CD4-positive, alpha-beta T cell (primary cell): ENCODE results near the gene TMEM72. TPM values are rescaled to one million over a fixed set of nuclear protein-coding genes. Genes with fewer than 3 reads are reported as not detected.

ENCODE experiments used
- ATAC-seq: fragments of 200-7000 bp; cut with Tn5 transposase; one replicate; pipeline ENCODE4 v1.10.0; 2022; ENCODE audit warnings: mild to moderate bottlenecking; ENCODE audit not compliant: poor library complexity
- CTCF ChIA-PET: fragments of 350-600 bp; sonication (Branson Sonifier 250); formaldehyde crosslinking; loops from one replicate; lab custom pipeline; 2021; ENCODE audit warnings: antibody characterized with exemption, inconsistent platforms; lab: Charles Lee
- POLR2A ChIA-PET: fragments of 350-600 bp; sonication (Branson Sonifier 250); formaldehyde crosslinking; loops from one replicate; lab custom pipeline; 2021; ENCODE audit warnings: antibody characterized with exemption, inconsistent platforms; lab: Charles Lee
- DNase-seq, 14 experiments: peaks; one replicate each; pipeline ENCODE4 v3.0.0-alpha.2; 2013 to 2020; ENCODE audit warnings: mixed read lengths in 2 of 14
- H3K27ac ChIP-seq, 2 donors: one replicate each; pipeline versions ENCODE4 v1.5.1 to v1.7.0; 2013; ENCODE audit warnings: low read length in 2 of 2, low read depth in 1 of 2, mild to moderate bottlenecking in 1 of 2
- H3K27me3 ChIP-seq, 2 experiments: 1 replicate in 1 of 2; 2 replicates in 1 of 2; pipeline versions ENCODE4 v1.6.1 to v1.7.0; 2013; ENCODE audit warnings: low read length in 2 of 2, control low read depth in 1 of 2, mild to moderate bottlenecking in 1 of 2, moderate library complexity in 1 of 2; ENCODE audit not compliant: insufficient read depth in 2 of 2, control insufficient read depth in 1 of 2
- H3K36me3 ChIP-seq: one replicate; pipeline ENCODE4 v1.6.1; 2013; ENCODE audit warnings: low read length, control low read depth; ENCODE audit not compliant: insufficient read depth
- H3K4me1 ChIP-seq: one replicate; pipeline ENCODE4 v1.6.1; 2013; ENCODE audit warnings: low read length, control low read depth; ENCODE audit not compliant: insufficient read depth
- H3K4me3 ChIP-seq: one replicate; pipeline ENCODE4 v1.5.1; 2013; ENCODE audit warnings: mild to moderate bottlenecking, low read length, moderate library complexity
- H3K9me3 ChIP-seq, 2 experiments: 1 replicate in 1 of 2; 2 replicates in 1 of 2; pipeline versions ENCODE4 v1.6.1 to v1.7.0; 2013; ENCODE audit warnings: low read length in 2 of 2, mild to moderate bottlenecking in 2 of 2, control low read depth in 1 of 2, moderate library complexity in 1 of 2; ENCODE audit not compliant: control insufficient read depth in 1 of 2, insufficient read depth in 1 of 2
- H3K27ac Mint-ChIP-seq: one replicate; pipeline ENCODE4 v1.8.0; 2020; ENCODE audit warnings: mixed read lengths
- H3K27me3 Mint-ChIP-seq: one replicate; pipeline ENCODE4 v1.8.0; 2021; ENCODE audit warnings: mixed read lengths
- H3K36me3 Mint-ChIP-seq: one replicate; pipeline ENCODE4 v1.8.0; 2021; ENCODE audit warnings: low read depth, mixed read lengths
- H3K4me1 Mint-ChIP-seq: one replicate; pipeline ENCODE4 v1.8.0; 2021; ENCODE audit warnings: low read depth, mixed read lengths
- H3K4me3 Mint-ChIP-seq: one replicate; pipeline ENCODE4 v1.8.0; 2020; ENCODE audit warnings: mild to moderate bottlenecking, mixed read lengths
- H3K9me3 Mint-ChIP-seq: one replicate; pipeline ENCODE4 v1.8.0; 2020; ENCODE audit warnings: mixed read lengths
- intact Hi-C, 2 experiments: fragments of 100-400 bp; cut with DNase I in 1 of 2; cut with micrococcal nuclease in 1 of 2; formaldehyde crosslinking; loops; one replicate each; pipeline versions ENCODE4 v1.15.1 to v1.9.0; 2023 to 2025; cut with DNase I, micrococcal nuclease
- total RNA-seq, 174 experiments: library from RNA in 2 of 174; stranded (reverse) in 2 of 174; gene quantifications; one replicate each; pipeline ENCODE4 v1.2.3 and lab custom pipeline; 2021 to 2026
- TF ChIP-seq, protein P1 (sequence below): fragments of 200-600 bp; IDR thresholded peaks from one replicate; pipeline ENCODE4 v1.8.0; 2022; ENCODE audit warnings: antibody characterized with exemption, mild to moderate bottlenecking

The TMEM72 gene
- total RNA-seq, 2 experiments from 2014 or later: not detected

DNA sequence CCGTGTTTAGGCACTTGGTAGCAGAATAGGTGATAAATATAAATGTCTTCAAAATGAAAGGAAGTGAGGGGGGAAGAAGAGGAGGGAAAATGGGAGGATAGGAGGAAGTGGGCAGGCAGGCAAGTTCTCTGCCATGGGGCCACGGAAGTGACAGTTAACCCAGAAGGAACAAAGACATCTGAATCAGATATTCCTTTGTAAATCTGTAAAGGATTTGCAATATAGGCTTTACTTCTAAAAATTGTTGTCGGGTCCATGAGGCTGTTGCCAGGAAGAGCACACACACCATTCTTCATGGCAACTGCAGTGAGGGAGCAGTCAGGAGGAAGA, 24.8 kb downstream of the TMEM72 start:
- Mint-ChIP-seq H3K4me3 (no peak overlapping the region), H3K36me3 (no peaks in the 10 kb centered on the region), H3K27ac (no peak overlapping the region), H3K27me3 (peaks cover 8% of the 10 kb centered on the region), H3K9me3 (no peaks in the 10 kb centered on the region), H3K4me1 (peaks cover 5% of the 10 kb centered on the region)
- Histone ChIP-seq H3K4me1 (peaks cover 17% of the 10 kb centered on the region), H3K4me3 (no peak overlapping the region), H3K27ac (no peak overlapping the region), H3K27me3 (no peaks in the 10 kb centered on the region), H3K9me3 (no peaks in the 10 kb centered on the region), H3K36me3 (no peaks in the 10 kb centered on the region)
- intact Hi-C loops: no loop called here
- CTCF ChIA-PET: no interaction called here
- POLR2A ChIA-PET: no interaction called here
- no peak for ATAC-seq
- TF ChIP-seq, protein P1, sequence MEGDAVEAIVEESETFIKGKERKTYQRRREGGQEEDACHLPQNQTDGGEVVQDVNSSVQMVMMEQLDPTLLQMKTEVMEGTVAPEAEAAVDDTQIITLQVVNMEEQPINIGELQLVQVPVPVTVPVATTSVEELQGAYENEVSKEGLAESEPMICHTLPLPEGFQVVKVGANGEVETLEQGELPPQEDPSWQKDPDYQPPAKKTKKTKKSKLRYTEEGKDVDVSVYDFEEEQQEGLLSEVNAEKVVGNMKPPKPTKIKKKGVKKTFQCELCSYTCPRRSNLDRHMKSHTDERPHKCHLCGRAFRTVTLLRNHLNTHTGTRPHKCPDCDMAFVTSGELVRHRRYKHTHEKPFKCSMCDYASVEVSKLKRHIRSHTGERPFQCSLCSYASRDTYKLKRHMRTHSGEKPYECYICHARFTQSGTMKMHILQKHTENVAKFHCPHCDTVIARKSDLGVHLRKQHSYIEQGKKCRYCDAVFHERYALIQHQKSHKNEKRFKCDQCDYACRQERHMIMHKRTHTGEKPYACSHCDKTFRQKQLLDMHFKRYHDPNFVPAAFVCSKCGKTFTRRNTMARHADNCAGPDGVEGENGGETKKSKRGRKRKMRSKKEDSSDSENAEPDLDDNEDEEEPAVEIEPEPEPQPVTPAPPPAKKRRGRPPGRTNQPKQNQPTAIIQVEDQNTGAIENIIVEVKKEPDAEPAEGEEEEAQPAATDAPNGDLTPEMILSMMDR: no peak
- DNase-seq: no peak

DNA sequence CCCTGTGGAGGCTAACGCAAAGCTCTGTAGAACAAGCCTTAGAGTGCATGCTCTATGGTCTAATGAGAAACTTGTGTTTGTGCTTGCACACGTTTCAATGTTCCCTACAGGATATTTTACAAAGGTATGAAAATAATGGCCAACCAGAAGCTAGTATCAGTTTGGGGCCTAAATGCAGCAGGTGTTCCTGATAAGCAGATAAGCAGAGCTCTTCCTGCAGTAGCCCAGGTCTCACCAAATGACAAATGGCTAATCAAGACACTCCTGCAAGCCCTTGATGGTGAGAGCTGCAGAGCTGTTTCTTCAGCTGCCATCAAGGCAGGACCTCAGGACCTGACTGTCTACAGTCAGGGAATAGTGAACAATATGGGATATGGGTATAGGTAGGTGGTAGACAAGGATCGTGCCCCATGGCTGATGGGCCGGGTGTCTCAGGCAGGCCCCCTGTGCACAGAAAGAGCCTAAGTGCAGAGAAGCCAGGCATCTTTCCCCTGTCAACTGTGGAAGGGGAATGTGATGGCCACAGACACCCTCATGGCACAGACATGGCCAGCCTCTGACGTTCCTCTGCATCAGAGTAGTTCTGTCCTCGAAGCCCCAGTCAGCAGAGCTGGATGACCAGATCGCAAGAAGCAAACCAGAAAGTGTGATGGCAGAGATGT, 25.3 kb downstream of the TMEM72 start:
- intact Hi-C loops: no loop called here
- Histone ChIP-seq H3K27me3 (no peaks in the 10 kb centered on the region), H3K4me1 (peaks cover 17% of the 10 kb centered on the region)

DNA sequence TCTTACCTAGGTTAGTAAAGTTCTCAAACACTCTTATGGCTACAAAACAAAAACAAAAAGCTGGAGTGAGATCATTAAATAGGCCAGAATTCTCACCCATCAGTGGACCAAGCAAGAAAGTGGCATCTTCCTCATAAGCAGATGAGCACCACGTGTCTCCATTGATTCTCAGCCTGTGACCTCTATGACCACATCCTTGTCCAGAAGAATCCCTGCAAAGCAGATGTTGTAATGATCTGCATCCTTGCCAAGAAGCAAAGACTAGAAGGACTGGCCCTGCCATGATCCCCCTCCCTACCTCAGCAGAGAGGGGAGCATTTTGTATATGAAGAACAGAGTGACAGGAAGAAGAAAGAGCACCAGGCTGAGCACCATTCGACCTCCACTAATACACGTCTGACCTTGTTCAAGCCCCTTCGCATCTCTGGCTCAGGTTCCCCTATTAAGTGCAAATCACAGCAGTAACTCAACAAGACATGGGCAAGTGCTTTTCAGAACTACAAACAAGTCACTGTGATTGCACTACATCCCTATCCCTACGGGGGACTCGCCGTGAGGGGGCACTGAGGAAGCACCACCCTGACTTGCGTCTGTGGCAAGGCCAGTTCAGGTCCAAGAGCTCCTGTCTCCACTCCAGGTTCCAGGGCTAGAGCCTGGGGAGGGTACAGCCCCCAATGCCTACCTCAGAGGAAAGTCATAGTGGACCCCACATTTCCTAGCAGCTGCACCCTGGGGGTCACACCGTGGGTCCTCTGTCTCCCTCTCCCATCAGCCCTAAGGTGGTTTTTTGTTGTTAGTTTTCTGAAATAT, 26.3 kb downstream of the TMEM72 start:
- no peaks in the 10 kb centered on the region for H3K36me3 Mint-ChIP-seq
- Histone ChIP-seq H3K27me3 (no peaks in the 10 kb centered on the region), H3K36me3 (no peaks in the 10 kb centered on the region), H3K4me1 (peaks cover 17% of the 10 kb centered on the region), H3K27ac (no peak overlapping the region), H3K4me3 (no peak overlapping the region), H3K9me3 (no peaks in the 10 kb centered on the region)
- DNase-seq (no peak), ATAC-seq (no peak)
- POLR2A ChIA-PET: no interaction called here
- H3K27ac Mint-ChIP-seq: no peak overlapping the region
- peaks cover 20% of the 10 kb centered on the region for H3K27me3 Mint-ChIP-seq
- TF ChIP-seq, protein P1: no peak
- H3K4me1 Mint-ChIP-seq: peaks cover 5% of the 10 kb centered on the region
- no peak overlapping the region for H3K4me3 Mint-ChIP-seq
- CTCF ChIA-PET: no interaction called here
- no peaks in the 10 kb centered on the region for H3K9me3 Mint-ChIP-seq
- intact Hi-C loops: no loop called here

More for the DNA sequence above, 25.3 kb downstream of the TMEM72 start:
- DNase-seq (no peak), ATAC-seq (no peak)
- Mint-ChIP-seq H3K36me3 (no peaks in the 10 kb centered on the region), H3K27ac (no peak overlapping the region), H3K4me1 (peaks cover 5% of the 10 kb centered on the region), H3K27me3 (peaks cover 13% of the 10 kb centered on the region), H3K9me3 (no peaks in the 10 kb centered on the region), H3K4me3 (no peak overlapping the region)
- Histone ChIP-seq H3K4me3 (no peak overlapping the region), H3K36me3 (no peaks in the 10 kb centered on the region), H3K27ac (no peak overlapping the region), H3K9me3 (no peaks in the 10 kb centered on the region)
- POLR2A ChIA-PET: no interaction called here
- CTCF ChIA-PET: no interaction called here
- TF ChIP-seq, protein P1: no peak
